ENCODE measurements around the gene XPR1.

Gene XPR1

GRCh38 chr1:180926164-180926981 is 294.6 kb downstream of the XPR1 start:
- Mint-ChIP-seq H3K4me1 (no peaks in the 10 kb centered on the region), H3K36me3 (no peaks in the 10 kb centered on the region), H3K9me3 (no peaks in the 10 kb centered on the region), H3K27me3 (peaks cover 31% of the 10 kb centered on the region), H3K4me3 (no peak overlapping the region), H3K27ac (no peak overlapping the region)
- peak; percentile 58 for ATAC-seq

GRCh38 chr1:180927348-180927747 is 295.5 kb downstream of the XPR1 start:
- H3K36me3 Mint-ChIP-seq = no peaks in the 10 kb centered on the region
- H3K27ac Mint-ChIP-seq = no peak overlapping the region
- H3K9me3 Mint-ChIP-seq = no peaks in the 10 kb centered on the region
- no peak for ATAC-seq
- H3K4me1 Mint-ChIP-seq = no peaks in the 10 kb centered on the region
- H3K4me3 Mint-ChIP-seq = no peak overlapping the region
- H3K27me3 Mint-ChIP-seq = peaks cover 24% of the 10 kb centered on the region

GRCh38 chr1:180927841-180928240 is 296.0 kb downstream of the XPR1 start:
- no peaks in the 10 kb centered on the region for H3K9me3 Mint-ChIP-seq
- ATAC-seq = no peak
- H3K4me1 Mint-ChIP-seq = no peaks in the 10 kb centered on the region
- peaks cover 27% of the 10 kb centered on the region for H3K27me3 Mint-ChIP-seq
- H3K27ac Mint-ChIP-seq = no peak overlapping the region
- no peak overlapping the region for H3K4me3 Mint-ChIP-seq
- H3K36me3 Mint-ChIP-seq = no peaks in the 10 kb centered on the region

- H3K4me3 Mint-ChIP-seq = no peak overlapping the region
- H3K36me3 Mint-ChIP-seq = no peaks in the 10 kb centered on the region
- no peak for ATAC-seq
- peaks cover 28% of the 10 kb centered on the region for H3K27me3 Mint-ChIP-seq
- no peaks in the 10 kb centered on the region for H3K4me1 Mint-ChIP-seq
- H3K27ac Mint-ChIP-seq = no peak overlapping the region
- no peaks in the 10 kb centered on the region for H3K9me3 Mint-ChIP-seq
Measured at GRCh38 chr1:180928331-180929230, 296.8 kb downstream of the XPR1 start.

GRCh38 chr1:180929389-180929788 is 297.6 kb downstream of the XPR1 start:
- Mint-ChIP-seq H3K4me1 (peaks cover 5% of the 10 kb centered on the region), H3K4me3 (no peak overlapping the region), H3K27ac (no peak overlapping the region), H3K36me3 (no peaks in the 10 kb centered on the region), H3K27me3 (peaks cover 24% of the 10 kb centered on the region), H3K9me3 (no peaks in the 10 kb centered on the region)
- ATAC-seq = no peak

- H3K9me3 Mint-ChIP-seq = no peaks in the 10 kb centered on the region
- no peak overlapping the region for H3K4me3 Mint-ChIP-seq
- H3K4me1 Mint-ChIP-seq = peaks cover 15% of the 10 kb centered on the region
- peaks cover 14% of the 10 kb centered on the region for H3K27me3 Mint-ChIP-seq
- no peaks in the 10 kb centered on the region for H3K36me3 Mint-ChIP-seq
- no peak for ATAC-seq
- no peak overlapping the region for H3K27ac Mint-ChIP-seq
Measured at GRCh38 chr1:180930687-180931086, 298.9 kb downstream of the XPR1 start.

- Mint-ChIP-seq H3K9me3 (no peaks in the 10 kb centered on the region), H3K27me3 (peaks cover 14% of the 10 kb centered on the region), H3K4me1 (peaks cover 21% of the 10 kb centered on the region), H3K4me3 (no peak overlapping the region), H3K27ac (no peak overlapping the region), H3K36me3 (no peaks in the 10 kb centered on the region)
- ATAC-seq = no peak
Measured at GRCh38 chr1:180931529-180931928, 299.7 kb downstream of the XPR1 start.

GRCh38 chr1:180932378-180932777 is 300.6 kb downstream of the XPR1 start:
- Mint-ChIP-seq H3K9me3 (no peaks in the 10 kb centered on the region), H3K4me3 (no peak overlapping the region), H3K36me3 (no peaks in the 10 kb centered on the region), H3K27me3 (peaks cover 14% of the 10 kb centered on the region), H3K27ac (no peak overlapping the region), H3K4me1 (peaks cover 21% of the 10 kb centered on the region)
- no peak for ATAC-seq

- Mint-ChIP-seq H3K27me3 (peaks cover 16% of the 10 kb centered on the region), H3K4me1 (peaks cover 28% of the 10 kb centered on the region), H3K4me3 (no peak overlapping the region), H3K9me3 (no peaks in the 10 kb centered on the region), H3K27ac (no peak overlapping the region), H3K36me3 (no peaks in the 10 kb centered on the region)
- no peak for ATAC-seq
Measured at GRCh38 chr1:180933141-180933540, 301.3 kb downstream of the XPR1 start.

GRCh38 chr1:180934563-180934962 is 302.7 kb downstream of the XPR1 start:
- ATAC-seq = peak; percentile 49
- peaks cover 22% of the 10 kb centered on the region for H3K27me3 Mint-ChIP-seq
- peak overlapping the region; percentile 2 for H3K27ac Mint-ChIP-seq
- H3K4me3 Mint-ChIP-seq = no peak overlapping the region
- peaks cover 34% of the 10 kb centered on the region for H3K4me1 Mint-ChIP-seq
- no peaks in the 10 kb centered on the region for H3K36me3 Mint-ChIP-seq
- no peaks in the 10 kb centered on the region for H3K9me3 Mint-ChIP-seq

GRCh38 chr1:180935326-180936109 is 303.7 kb downstream of the XPR1 start:
- peaks cover 39% of the 10 kb centered on the region for H3K4me1 Mint-ChIP-seq
- ATAC-seq = peak; percentile 59
- H3K36me3 Mint-ChIP-seq = no peaks in the 10 kb centered on the region
- no peaks in the 10 kb centered on the region for H3K9me3 Mint-ChIP-seq
- H3K4me3 Mint-ChIP-seq = peak overlapping the region; percentile 16
- H3K27me3 Mint-ChIP-seq = peaks cover 22% of the 10 kb centered on the region
- H3K27ac Mint-ChIP-seq = no peak overlapping the region

GRCh38 chr1:180936110-180937011 is 304.5 kb downstream of the XPR1 start:
- Mint-ChIP-seq H3K27me3 (peaks cover 22% of the 10 kb centered on the region), H3K36me3 (no peaks in the 10 kb centered on the region), H3K4me1 (peaks cover 39% of the 10 kb centered on the region), H3K9me3 (no peaks in the 10 kb centered on the region), H3K4me3 (no peak overlapping the region), H3K27ac (no peak overlapping the region)
- no peak for ATAC-seq

GRCh38 chr1:180937012-180937372 is 305.2 kb downstream of the XPR1 start:
- Mint-ChIP-seq H3K27ac (no peak overlapping the region), H3K4me1 (peaks cover 39% of the 10 kb centered on the region), H3K9me3 (no peaks in the 10 kb centered on the region), H3K27me3 (peaks cover 22% of the 10 kb centered on the region), H3K36me3 (no peaks in the 10 kb centered on the region), H3K4me3 (no peak overlapping the region)
- no peak for ATAC-seq

GRCh38 chr1:180937624-180938225 is 305.9 kb downstream of the XPR1 start:
- no peak overlapping the region for H3K27ac Mint-ChIP-seq
- ATAC-seq = no peak
- H3K9me3 Mint-ChIP-seq = no peaks in the 10 kb centered on the region
- H3K4me1 Mint-ChIP-seq = peaks cover 39% of the 10 kb centered on the region
- peaks cover 21% of the 10 kb centered on the region for H3K27me3 Mint-ChIP-seq
- no peak overlapping the region for H3K4me3 Mint-ChIP-seq
- H3K36me3 Mint-ChIP-seq = peaks cover 4% of the 10 kb centered on the region
